HG03575 (cell line): Measurements from ENCODE around the gene SLC16A7.

Experiments used
- ATAC-seq: cut with Tn5 transposase; IDR thresholded peaks from one replicate; pipeline ENCODE4 v1.9.1; 2021; ENCODE audit not compliant: unreplicated experiment, insufficient number of reproducible peaks, low FRiP score; ENCODE audit errors: extremely low read depth

Gene SLC16A7

GRCh38 chr12:59619461-59620240 lies 23.8 kb downstream of the SLC16A7 start:
- no peak for ATAC-seq

- no peak for ATAC-seq
Measured at GRCh38 chr12:59620326-59620725, 24.5 kb downstream of the SLC16A7 start.

DNA sequence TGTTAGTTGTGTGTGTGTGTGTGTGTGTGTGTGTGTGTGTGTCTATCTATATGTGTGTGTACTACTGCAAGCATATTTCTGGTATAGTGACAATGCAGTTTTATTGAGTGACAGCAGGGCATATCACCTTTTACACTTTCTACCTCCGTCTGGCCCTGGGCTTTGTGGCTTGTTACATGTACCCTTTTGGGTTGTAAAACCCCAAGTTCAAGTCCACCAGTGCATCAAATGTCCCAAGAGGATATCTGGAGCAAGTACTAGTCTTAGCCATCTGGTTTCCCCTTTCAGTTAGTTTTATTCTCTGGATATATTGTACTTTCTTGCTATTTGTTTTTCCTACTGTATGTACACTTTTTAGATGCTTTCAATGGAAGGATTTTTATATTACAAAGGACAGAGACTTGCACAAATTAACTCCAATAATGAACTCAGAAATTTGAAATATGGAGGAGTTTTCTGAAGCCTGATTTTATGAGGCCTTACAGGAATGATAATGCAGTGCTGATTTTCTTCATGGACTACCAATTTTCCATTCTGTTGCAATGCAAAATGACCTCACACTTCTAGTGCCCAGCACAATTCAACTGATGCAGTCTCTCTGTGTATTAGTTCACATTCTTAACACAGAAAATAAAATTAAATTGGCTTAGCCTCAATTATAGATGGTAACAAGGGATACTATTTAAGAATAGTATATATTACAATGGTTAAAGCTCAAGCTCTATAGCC lies 29.1 kb downstream of the SLC16A7 start:
- no peak for ATAC-seq

- no peak for ATAC-seq
Measured at GRCh38 chr12:59626382-59626781, 30.6 kb downstream of the SLC16A7 start.

GRCh38 chr12:59627582-59627981 lies 31.8 kb downstream of the SLC16A7 start:
- ATAC-seq = no peak

DNA sequence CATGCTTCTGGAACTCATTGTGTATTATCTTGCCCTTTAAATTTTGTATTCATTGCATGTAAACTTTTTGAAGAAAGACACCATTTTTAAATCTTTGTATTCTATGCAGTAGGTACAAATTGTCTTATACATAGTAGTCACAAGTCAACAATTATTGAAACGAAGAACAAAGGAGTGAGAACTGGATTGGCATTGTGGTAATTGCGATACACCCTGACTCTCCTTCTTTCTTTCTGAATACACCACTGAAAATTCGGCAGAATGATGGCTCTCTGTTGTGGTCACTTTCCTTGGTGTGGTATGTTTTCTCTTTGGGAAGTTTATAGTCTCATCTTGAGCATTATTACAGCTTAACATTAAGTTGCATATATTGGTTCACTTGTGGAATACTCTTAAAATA lies 34.1 kb downstream of the SLC16A7 start:
- ATAC-seq = no peak

DNA sequence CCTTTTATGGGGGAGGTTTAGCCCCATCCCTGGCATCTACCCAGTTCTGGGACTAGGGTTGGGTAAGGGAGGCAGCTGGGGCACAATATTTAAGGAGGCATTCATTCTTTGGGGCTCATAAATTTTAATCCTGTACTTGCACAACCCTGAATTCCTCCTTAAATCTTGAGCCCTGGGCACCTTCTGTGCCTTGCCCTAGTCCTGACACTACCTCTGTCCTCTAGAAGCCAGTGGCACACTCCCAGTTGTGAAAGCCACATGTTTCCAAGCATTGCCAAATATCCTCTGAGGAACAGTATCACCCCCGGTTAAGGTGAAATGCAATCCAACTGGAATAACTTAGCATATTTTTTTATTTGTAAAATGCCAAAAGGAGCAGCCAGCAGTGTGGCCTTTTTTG lies 36.6 kb downstream of the SLC16A7 start:
- no peak for ATAC-seq

GRCh38 chr12:59634254-59634653 lies 38.4 kb downstream of the SLC16A7 start:
- ATAC-seq = no peak

DNA sequence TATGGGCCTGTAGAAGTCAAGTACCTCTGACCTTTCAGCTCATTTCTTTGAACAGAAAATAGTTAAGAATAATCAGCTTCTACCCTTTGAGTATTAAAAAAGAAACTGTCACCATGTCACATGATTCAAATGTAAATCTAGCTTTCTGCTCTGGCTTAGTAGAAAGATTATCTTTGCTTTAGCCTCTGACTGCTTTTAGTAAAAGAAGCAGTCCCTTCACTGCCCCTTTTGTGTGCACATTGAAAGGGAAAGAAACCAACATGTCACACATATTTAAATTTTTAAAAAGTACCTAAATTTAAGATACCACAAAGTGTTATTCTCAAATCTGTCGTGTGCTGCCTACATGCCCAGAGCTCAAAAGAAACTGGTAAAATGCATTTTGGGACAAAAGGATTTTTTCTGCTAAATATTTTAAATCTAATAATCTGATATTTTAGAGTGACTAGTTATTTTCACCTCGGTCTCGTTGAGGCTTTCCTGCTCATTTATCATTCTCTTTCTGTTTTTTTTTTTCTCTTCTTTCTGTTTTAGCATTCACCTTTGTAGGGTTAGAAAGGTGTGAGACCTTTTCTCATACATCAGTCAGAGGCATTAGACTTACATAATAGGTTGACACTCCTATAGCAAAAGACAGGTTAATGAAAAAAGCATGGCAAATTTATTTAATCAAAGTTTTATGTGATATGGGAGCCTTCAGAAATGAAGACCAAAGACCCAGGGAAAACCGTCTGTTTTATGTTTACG lies 41.3 kb downstream of the SLC16A7 start:
- ATAC-seq = no peak

GRCh38 chr12:59637692-59638070 lies 41.9 kb downstream of the SLC16A7 start:
- no peak for ATAC-seq

DNA sequence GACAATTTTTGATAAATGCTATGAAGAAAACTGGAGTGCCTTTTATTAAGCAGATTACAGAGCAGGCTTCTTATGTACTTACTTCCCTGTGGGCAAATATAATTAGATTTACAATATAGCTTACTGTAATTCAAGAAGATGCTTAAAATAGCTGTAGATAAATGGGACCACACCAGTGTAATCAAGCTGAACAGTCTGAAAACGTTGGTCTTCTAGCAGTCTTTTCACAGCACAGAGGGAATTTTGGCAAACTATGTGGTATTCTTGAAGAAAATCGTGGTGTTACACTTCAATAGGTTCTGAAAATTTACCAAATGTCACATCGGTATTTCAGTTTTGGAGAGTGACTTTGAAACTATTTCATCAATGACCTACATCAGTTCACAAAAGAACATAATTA lies 47.7 kb downstream of the SLC16A7 start:
- ATAC-seq = no peak

- no peak for ATAC-seq
Measured at GRCh38 chr12:59645242-59645641, 49.4 kb downstream of the SLC16A7 start.

DNA sequence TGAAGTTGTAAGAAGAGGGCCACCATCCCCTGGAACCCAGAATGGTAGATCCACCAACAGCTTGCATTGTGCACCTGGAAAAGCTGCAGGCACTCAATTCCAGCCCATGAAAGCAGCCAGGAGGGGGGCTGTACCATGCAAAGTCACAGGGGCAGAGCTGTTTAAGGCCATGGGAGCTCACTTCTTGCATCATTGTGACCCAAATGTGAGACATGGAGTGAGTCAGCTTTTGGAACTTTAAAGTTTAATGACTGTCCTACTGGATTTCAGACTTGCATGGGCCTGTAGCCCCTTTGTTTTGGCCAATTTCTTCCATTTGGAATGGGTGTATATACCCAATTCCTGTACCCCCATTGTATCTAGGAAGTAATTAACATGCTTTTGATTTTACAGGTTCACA lies 50.8 kb downstream of the SLC16A7 start:
- ATAC-seq = no peak

GRCh38 chr12:59649203-59649602 lies 53.4 kb downstream of the SLC16A7 start:
- no peak for ATAC-seq

DNA sequence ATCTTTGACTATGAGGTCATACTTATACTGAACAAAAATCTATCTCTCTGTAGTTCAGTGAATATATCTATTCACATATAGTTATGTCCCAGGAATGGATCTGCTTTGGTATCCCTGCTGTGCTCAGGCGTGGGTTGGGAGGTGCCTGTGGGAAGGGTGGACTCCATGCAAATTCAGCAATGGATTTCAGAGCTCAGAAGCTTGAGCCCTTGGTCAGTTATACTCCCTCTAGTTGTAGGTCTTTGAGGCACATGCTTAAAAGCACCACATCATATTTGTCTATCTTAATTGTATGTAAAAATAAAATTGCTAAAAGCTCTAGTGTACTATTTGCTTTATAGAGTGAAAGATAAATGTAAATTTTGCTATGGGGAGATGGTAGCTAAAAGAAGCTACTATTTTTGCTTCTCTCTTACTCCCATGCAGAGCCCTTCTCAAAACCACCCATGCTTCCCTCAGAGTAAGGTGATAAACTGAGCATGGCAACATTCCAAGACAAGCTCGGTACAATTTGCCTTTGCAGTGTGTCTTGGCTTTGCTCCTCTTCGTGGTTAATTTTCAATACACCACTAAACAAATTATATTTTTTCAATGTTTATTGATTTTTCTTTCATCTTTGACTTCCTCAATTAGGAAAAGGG lies 54.9 kb downstream of the SLC16A7 start:
- no peak for ATAC-seq

GRCh38 chr12:59651229-59651920 lies 55.5 kb downstream of the SLC16A7 start:
- ATAC-seq = no peak

GRCh38 chr12:59652130-59652529 lies 56.3 kb downstream of the SLC16A7 start:
- no peak for ATAC-seq

DNA sequence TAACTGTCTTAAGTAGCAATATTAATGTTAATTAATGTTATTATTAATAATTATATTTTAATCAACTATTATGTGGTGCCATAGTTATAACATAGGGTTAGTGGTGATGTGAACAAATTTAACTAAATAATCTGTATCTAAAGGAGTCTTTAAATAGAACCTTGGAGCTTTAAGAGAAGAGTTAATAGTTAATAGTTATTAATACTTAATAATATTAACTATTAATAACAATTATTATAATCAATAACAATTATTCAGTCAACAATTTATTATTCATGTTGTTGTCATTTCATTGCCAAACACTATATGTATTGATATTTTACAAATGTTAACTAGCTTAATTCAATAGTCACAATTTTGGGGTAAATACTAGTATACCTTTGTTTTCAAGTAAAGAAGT lies 58.2 kb downstream of the SLC16A7 start:
- ATAC-seq = no peak

DNA sequence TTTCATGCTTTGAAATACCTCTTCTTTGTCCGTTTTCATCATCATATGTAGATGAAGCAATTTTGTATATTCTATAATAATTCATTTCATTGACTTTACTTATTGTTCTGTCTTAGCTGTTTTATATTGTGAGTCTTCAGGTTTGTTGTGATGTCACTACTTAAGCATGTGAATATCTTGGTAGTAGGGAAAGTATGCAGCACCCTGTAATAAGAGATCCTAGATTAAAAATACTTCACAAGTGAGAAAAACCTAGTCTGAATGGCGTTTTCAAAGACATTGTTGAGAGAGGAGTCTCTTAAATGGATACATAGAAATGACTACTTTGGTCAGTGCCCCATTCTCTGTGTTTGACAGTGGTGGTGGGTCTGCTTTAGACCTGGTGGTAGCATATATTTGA lies 61.4 kb downstream of the SLC16A7 start:
- ATAC-seq = no peak
